ENCODE measurements around the gene PDK2.

PDK2 gene

GRCh38 chr17:50144355-50144754, 49.2 kb downstream of the PDK2 start:
- TF ChIP-seq YY1 (IDR thresholded peaks at IDR 0.05; ENCODE audit: low read depth), result no peak
- TF ChIP-seq, protein P1, sequence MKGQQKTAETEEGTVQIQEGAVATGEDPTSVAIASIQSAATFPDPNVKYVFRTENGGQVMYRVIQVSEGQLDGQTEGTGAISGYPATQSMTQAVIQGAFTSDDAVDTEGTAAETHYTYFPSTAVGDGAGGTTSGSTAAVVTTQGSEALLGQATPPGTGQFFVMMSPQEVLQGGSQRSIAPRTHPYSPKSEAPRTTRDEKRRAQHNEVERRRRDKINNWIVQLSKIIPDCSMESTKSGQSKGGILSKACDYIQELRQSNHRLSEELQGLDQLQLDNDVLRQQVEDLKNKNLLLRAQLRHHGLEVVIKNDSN (IDR thresholded peaks at IDR 0.05), result peak; percentile 48; the same call in 1 of the 2 replicates

- TF ChIP-seq EGR1 (IDR thresholded peaks at IDR 0.05), result no peak
Observed at GRCh38 chr17:50144845-50145531, 49.8 kb downstream of the PDK2 start.

- TF ChIP-seq TAF1 (IDR thresholded peaks at IDR 0.05; ENCODE audit: low read depth) (no peak), NFIC (IDR thresholded peaks at IDR 0.05) (no peak), CREB1 (IDR thresholded peaks at IDR 0.05; ENCODE audit: low read depth) (no peak), FOXM1 (IDR thresholded peaks at IDR 0.05; ENCODE audit: borderline replicate concordance, low read depth) (no peak), TEAD4 (IDR thresholded peaks at IDR 0.05) (no peak), ZBTB7A (IDR thresholded peaks at IDR 0.05; ENCODE audit: low read depth) (no peak), CEBPB (IDR thresholded peaks at IDR 0.05) (no peak), EP300 (IDR thresholded peaks at IDR 0.05; ENCODE audit: borderline replicate concordance) (no peak)
- TF ChIP-seq, protein P2, sequence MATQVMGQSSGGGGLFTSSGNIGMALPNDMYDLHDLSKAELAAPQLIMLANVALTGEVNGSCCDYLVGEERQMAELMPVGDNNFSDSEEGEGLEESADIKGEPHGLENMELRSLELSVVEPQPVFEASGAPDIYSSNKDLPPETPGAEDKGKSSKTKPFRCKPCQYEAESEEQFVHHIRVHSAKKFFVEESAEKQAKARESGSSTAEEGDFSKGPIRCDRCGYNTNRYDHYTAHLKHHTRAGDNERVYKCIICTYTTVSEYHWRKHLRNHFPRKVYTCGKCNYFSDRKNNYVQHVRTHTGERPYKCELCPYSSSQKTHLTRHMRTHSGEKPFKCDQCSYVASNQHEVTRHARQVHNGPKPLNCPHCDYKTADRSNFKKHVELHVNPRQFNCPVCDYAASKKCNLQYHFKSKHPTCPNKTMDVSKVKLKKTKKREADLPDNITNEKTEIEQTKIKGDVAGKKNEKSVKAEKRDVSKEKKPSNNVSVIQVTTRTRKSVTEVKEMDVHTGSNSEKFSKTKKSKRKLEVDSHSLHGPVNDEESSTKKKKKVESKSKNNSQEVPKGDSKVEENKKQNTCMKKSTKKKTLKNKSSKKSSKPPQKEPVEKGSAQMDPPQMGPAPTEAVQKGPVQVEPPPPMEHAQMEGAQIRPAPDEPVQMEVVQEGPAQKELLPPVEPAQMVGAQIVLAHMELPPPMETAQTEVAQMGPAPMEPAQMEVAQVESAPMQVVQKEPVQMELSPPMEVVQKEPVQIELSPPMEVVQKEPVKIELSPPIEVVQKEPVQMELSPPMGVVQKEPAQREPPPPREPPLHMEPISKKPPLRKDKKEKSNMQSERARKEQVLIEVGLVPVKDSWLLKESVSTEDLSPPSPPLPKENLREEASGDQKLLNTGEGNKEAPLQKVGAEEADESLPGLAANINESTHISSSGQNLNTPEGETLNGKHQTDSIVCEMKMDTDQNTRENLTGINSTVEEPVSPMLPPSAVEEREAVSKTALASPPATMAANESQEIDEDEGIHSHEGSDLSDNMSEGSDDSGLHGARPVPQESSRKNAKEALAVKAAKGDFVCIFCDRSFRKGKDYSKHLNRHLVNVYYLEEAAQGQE (IDR thresholded peaks at IDR 0.05; ENCODE audit: low read depth), result no peak
Observed at GRCh38 chr17:50145532-50146229, 50.5 kb downstream of the PDK2 start.

DNA sequence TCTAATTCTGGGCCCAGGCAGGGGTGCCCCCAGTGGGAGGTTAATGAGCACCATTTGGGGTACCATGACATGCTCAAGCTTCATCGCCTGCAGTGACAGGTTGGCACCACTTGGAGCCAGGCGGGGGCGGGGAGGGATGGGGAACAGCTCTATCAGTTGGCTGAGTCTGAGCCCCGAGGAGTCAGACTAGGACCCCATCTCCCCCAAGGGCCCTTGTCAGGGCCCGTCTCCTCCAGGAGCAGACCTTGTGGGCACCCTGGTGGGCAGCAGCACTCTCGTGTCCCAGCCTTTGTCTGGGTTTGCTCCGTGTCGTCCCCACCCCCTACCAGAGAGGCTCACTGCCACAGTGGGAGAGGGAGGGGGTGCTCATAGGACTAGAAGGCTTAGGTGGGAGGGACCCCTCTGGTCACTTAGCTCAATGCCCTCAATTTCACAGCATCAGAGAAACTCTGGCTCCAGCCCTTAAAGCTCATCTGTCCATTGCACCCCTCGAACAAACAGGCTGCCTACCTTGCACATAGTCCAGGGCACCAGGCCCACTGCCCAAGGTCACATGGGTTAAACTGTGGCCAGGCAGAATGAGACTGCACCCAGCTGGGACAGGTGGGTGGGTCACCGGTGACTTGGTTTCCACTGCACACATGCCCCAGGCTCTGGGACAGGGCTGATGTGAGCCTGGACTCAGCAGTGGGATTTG, 51.2 kb downstream of the PDK2 start:
- TF ChIP-seq, protein P1 (IDR thresholded peaks at IDR 0.05), result no peak
- TF ChIP-seq EP300 (IDR thresholded peaks at IDR 0.05; ENCODE audit: borderline replicate concordance) (no peak), MAX (IDR thresholded peaks at IDR 0.05) (no peak), TAF1 (IDR thresholded peaks at IDR 0.05; ENCODE audit: low read depth) (no peak), CEBPB (IDR thresholded peaks at IDR 0.05) (no peak), ZBTB7A (IDR thresholded peaks at IDR 0.05; ENCODE audit: low read depth) (no peak), YY1 (IDR thresholded peaks at IDR 0.05; ENCODE audit: low read depth) (no peak), TCF12 (IDR thresholded peaks at IDR 0.05; ENCODE audit: low read depth) (no peak), FOXM1 (IDR thresholded peaks at IDR 0.05; ENCODE audit: borderline replicate concordance, low read depth) (no peak), CREB1 (IDR thresholded peaks at IDR 0.05; ENCODE audit: low read depth) (no peak), EGR1 (IDR thresholded peaks at IDR 0.05) (no peak), NFIC (IDR thresholded peaks at IDR 0.05) (no peak)
- TF ChIP-seq, protein P2 (IDR thresholded peaks at IDR 0.05; ENCODE audit: low read depth), result no peak

- TF ChIP-seq YY1 (IDR thresholded peaks at IDR 0.05; ENCODE audit: low read depth) (no peak), TAF1 (IDR thresholded peaks at IDR 0.05; ENCODE audit: low read depth) (no peak), TCF12 (IDR thresholded peaks at IDR 0.05; ENCODE audit: low read depth) (no peak), ZBTB7A (IDR thresholded peaks at IDR 0.05; ENCODE audit: low read depth) (no peak), EP300 (IDR thresholded peaks at IDR 0.05; ENCODE audit: borderline replicate concordance) (no peak), CEBPB (IDR thresholded peaks at IDR 0.05) (no peak), MAX (IDR thresholded peaks at IDR 0.05) (no peak), NFIC (IDR thresholded peaks at IDR 0.05) (no peak), TEAD4 (IDR thresholded peaks at IDR 0.05) (no peak), EGR1 (IDR thresholded peaks at IDR 0.05) (no peak), CREB1 (IDR thresholded peaks at IDR 0.05; ENCODE audit: low read depth) (no peak), FOXM1 (IDR thresholded peaks at IDR 0.05; ENCODE audit: borderline replicate concordance, low read depth) (no peak), RAD21 (IDR thresholded peaks at IDR 0.05; ENCODE audit: low read depth) (no peak)
- TF ChIP-seq, protein P1 (IDR thresholded peaks at IDR 0.05), result no peak
- TF ChIP-seq, protein P2 (IDR thresholded peaks at IDR 0.05; ENCODE audit: low read depth), result no peak
Observed at GRCh38 chr17:50146927-50147665, 51.9 kb downstream of the PDK2 start.

Data from Ishikawa (cell line).